GM12878 (cell line): ENCODE measurements around the gene MIPOL1. TPM values are rescaled to one million over a fixed set of nuclear protein-coding genes. Genes with fewer than 3 reads are reported as not detected.

Experiments used
- ATAC-seq: fragments of 200-7000 bp; cut with Tn5 transposase; 3 replicates; pipeline ENCODE4 v1.9.1; 2020; ENCODE audit warnings: mild to moderate bottlenecking, moderate library complexity
- BruUV-seq: library from RNA; stranded (reverse); fragments of 400-500 nt; replicated peaks from 2 replicates; lab custom pipeline; 2021; lab: Mats Ljungman, UMichigan
- CTCF ChIA-PET: fragments of 300-600 bp; sonication (Branson Sonifier 250); formaldehyde crosslinking; extraction: SDS; loops from one replicate; lab custom pipeline; 2021; ENCODE audit warnings: inconsistent platforms; lab: Yijun Ruan, JAX
- POLR2A ChIA-PET: fragments of 350-600 bp; formaldehyde crosslinking; extraction: SDS; loops from one replicate; lab custom pipeline; 2021; ENCODE audit warnings: inconsistent platforms; lab: Charles Lee
- RAD21 ChIA-PET: fragments of 300-600 bp; sonication (Branson Sonifier 250); formaldehyde crosslinking; loops from one replicate; lab custom pipeline; 2023; ENCODE audit warnings: antibody characterized with exemption; ENCODE audit not compliant: unreplicated experiment; lab: Charles Lee
- SMC1A ChIA-PET: fragments of 300-600 bp; sonication (Branson Sonifier 250); formaldehyde crosslinking; loops from one replicate; lab custom pipeline; 2023; ENCODE audit not compliant: unreplicated experiment, uncharacterized antibody; lab: Charles Lee
- DNase-seq: peaks from one replicate; pipeline ENCODE4 v3.0.0-alpha.2; 2011; ENCODE audit warnings: low read depth, low spot score
- FAIRE-seq: peaks from 3 replicates; lab custom pipeline; 2011; peaks lifted over from hg19 to GRCh38; lab: Jason Lieb, UNC
- H2AFZ ChIP-seq: 2 replicates; pipeline ENCODE4 v1.6.0; 2011; ENCODE audit warnings: low read depth, low read length, control low read depth; ENCODE audit not compliant: control insufficient read depth
- H3K27ac ChIP-seq: 2 replicates; pipeline ENCODE4 v1.5.1; 2011; ENCODE audit warnings: control low read depth; ENCODE audit not compliant: control insufficient read depth, insufficient read depth
- H3K27me3 ChIP-seq, 2 experiments: replicated peaks in 1 of 2; 2 replicates each; pipeline versions ENCODE4 v1.6.0 to v1.6.1; 2011; ENCODE audit warnings: low read length in 1 of 2; ENCODE audit not compliant: control insufficient read depth in 2 of 2, insufficient read depth in 2 of 2
- H3K36me3 ChIP-seq, 2 experiments: 2 replicates each; pipeline ENCODE4 v1.5.1; 2011; ENCODE audit warnings: low read length in 1 of 2; ENCODE audit not compliant: control insufficient read depth in 2 of 2, insufficient read depth in 2 of 2
- H3K4me1 ChIP-seq: 2 replicates; pipeline ENCODE4 v1.6.1; 2011; ENCODE audit warnings: mild to moderate bottlenecking, low read length, moderate library complexity, mixed read lengths; ENCODE audit not compliant: control insufficient read depth, insufficient read depth
- H3K4me2 ChIP-seq: 2 replicates; pipeline ENCODE4 v1.6.0; 2011; ENCODE audit warnings: control low read depth; ENCODE audit not compliant: control insufficient read depth, insufficient read depth
- H3K4me3 ChIP-seq: fragments of 200-600 bp; sonication (generic); 2 replicates; pipeline ENCODE4 v1.5.1; 2016
- H3K79me2 ChIP-seq: 2 replicates; pipeline ENCODE4 v1.6.0; 2011; ENCODE audit warnings: low read length; ENCODE audit not compliant: control insufficient read depth, insufficient read depth
- H3K9ac ChIP-seq: 2 replicates; pipeline ENCODE4 v1.8.0; 2011; ENCODE audit warnings: low read length, control low read depth, mixed read lengths; ENCODE audit not compliant: control insufficient read depth, insufficient read depth
- H3K9me3 ChIP-seq: replicated peaks from 3 replicates; pipeline ENCODE4 v1.5.1; 2011; ENCODE audit warnings: mild to moderate bottlenecking, low read length; ENCODE audit not compliant: control insufficient read depth, insufficient read depth
- H4K20me1 ChIP-seq: 2 replicates; pipeline ENCODE4 v1.6.0; 2011; ENCODE audit not compliant: control insufficient read depth, insufficient read depth
- EP300 ChIP-seq, 2 experiments: fragments of 150-350 bp in 1 of 2; IDR thresholded peaks; 2 replicates each; pipeline ENCODE4 v1.6.1; 2011 to 2012; ENCODE audit warnings: low read depth in 2 of 2, low read length in 2 of 2, borderline replicate concordance in 1 of 2, improper control_type of control experiment in 1 of 2, inconsistent platforms in 1 of 2; ENCODE audit not compliant: control insufficient read depth in 1 of 2
- GATAD2B ChIP-seq: fragments of 450-650 bp; conservative IDR thresholded peaks from 2 replicates; pipeline ENCODE4 v1.6.1; 2017; ENCODE audit warnings: low read depth, mild to moderate bottlenecking, moderate library complexity
- IKZF1 ChIP-seq: fragments of 450-650 bp; conservative IDR thresholded peaks from 2 replicates; pipeline ENCODE4 v1.6.1; 2017; ENCODE audit warnings: antibody characterized with exemption, mild to moderate bottlenecking
- KDM1A ChIP-seq: fragments of 200-600 bp; sonication (generic); IDR thresholded peaks from 2 replicates; pipeline ENCODE4 v1.6.1; 2016; ENCODE audit warnings: borderline replicate concordance
- MYB ChIP-seq: fragments of 150-350 bp; IDR thresholded peaks from 2 replicates; pipeline ENCODE4 v1.6.1; 2014; ENCODE audit warnings: mild to moderate bottlenecking, low read depth, low read length, borderline replicate concordance
- NFYB ChIP-seq: IDR thresholded peaks from 2 replicates; pipeline ENCODE4 v1.6.1; 2011; ENCODE audit warnings: low read depth, mild to moderate bottlenecking, low read length, improper control_type of control experiment, moderate library complexity; ENCODE audit not compliant: insufficient read depth
- RAD21 ChIP-seq: IDR thresholded peaks from 2 replicates; pipeline ENCODE4 v1.6.1; 2011; ENCODE audit warnings: mild to moderate bottlenecking, low read depth, low read length, moderate library complexity; ENCODE audit not compliant: insufficient read depth
- RAD51 ChIP-seq: fragments of 450-650 bp; IDR thresholded peaks from 2 replicates; pipeline ENCODE4 v1.6.1; 2016; ENCODE audit warnings: moderate library complexity, mild to moderate bottlenecking, inconsistent platforms
- RUNX3 ChIP-seq: IDR thresholded peaks from 2 replicates; pipeline ENCODE4 v1.6.1; 2012; ENCODE audit warnings: low read length, inconsistent platforms
- SUZ12 ChIP-seq: fragments of 200-600 bp; sonication (generic); IDR thresholded peaks from one replicate; pipeline ENCODE4 v1.6.1; 2018; ENCODE audit warnings: antibody characterized with exemption, mild to moderate bottlenecking; ENCODE audit not compliant: unreplicated experiment
- TBL1XR1 ChIP-seq: IDR thresholded peaks from 2 replicates; pipeline ENCODE4 v1.6.1; 2012; ENCODE audit warnings: low read depth, low read length, improper control_type of control experiment
- ZNF274 ChIP-seq: IDR thresholded peaks from one replicate; pipeline ENCODE4 v1.8.0; 2011; ENCODE audit not compliant: insufficient read length, insufficient read depth
- WGBS: methylation state at CpG from one replicate; pipeline ENCODE4 v1.1.6; 2016; ENCODE audit warnings: low lambda C conversion rate; ENCODE audit not compliant: insufficient replicate concordance, insufficient coverage; ENCODE audit errors: missing lambda C conversion rate; 5-methylcytosine and 5-hydroxymethylcytosine counted together
- in situ Hi-C: fragments of 300-500 bp; cut with MboI; formaldehyde crosslinking; loops from 9 replicates; pipeline ENCODE4 v1.14.3; 2018; ENCODE audit warnings: mixed read lengths
- intact Hi-C: fragments of 100-400 bp; cut with micrococcal nuclease; formaldehyde crosslinking; loops from one replicate; pipeline ENCODE4 v1.14.2; 2022; ENCODE audit not compliant: unreplicated experiment
- polyA plus RNA-seq, 11 experiments: library from polyadenylated mRNA; depleted of rRNA in 4 of 11; unstranded in 6 of 11; stranded (reverse) in 5 of 11; fragments of >200 nt; fragmentation: Nextera tagmentation in 4 of 11; fragmentation: Illumina TruSeq in 1 of 11; extraction: Ambion mirVana in 4 of 11; extraction: Trizol in 1 of 11; gene quantifications; 1 replicate in 1 of 11; 2 replicates in 10 of 11; pipeline versions ENCODE4 v1.2.1 to v1.2.3, GENCODE V29; 2011 to 2016; ENCODE audit warnings: inconsistent platforms in 2 of 11, missing spikeins in 2 of 11, low read depth in 1 of 11
- total RNA-seq, 4 experiments: library from RNA; depleted of rRNA in 3 of 4; stranded (reverse); fragments of >200 nt in 3 of 4; fragmentation: Illumina TruSeq in 1 of 4; extraction: Trizol in 1 of 4; gene quantifications; 2 replicates each; pipeline versions ENCODE4 v1.2.1 to v1.2.3, GENCODE V29; 2013 to 2021

Gene MIPOL1
- total and polyA plus RNA-seq, 10 of the 15 experiments (the other 5 are each of a cell fraction or from before 2014, with no cell fraction given) = 0.06 TPM; not detected in 9

DNA sequence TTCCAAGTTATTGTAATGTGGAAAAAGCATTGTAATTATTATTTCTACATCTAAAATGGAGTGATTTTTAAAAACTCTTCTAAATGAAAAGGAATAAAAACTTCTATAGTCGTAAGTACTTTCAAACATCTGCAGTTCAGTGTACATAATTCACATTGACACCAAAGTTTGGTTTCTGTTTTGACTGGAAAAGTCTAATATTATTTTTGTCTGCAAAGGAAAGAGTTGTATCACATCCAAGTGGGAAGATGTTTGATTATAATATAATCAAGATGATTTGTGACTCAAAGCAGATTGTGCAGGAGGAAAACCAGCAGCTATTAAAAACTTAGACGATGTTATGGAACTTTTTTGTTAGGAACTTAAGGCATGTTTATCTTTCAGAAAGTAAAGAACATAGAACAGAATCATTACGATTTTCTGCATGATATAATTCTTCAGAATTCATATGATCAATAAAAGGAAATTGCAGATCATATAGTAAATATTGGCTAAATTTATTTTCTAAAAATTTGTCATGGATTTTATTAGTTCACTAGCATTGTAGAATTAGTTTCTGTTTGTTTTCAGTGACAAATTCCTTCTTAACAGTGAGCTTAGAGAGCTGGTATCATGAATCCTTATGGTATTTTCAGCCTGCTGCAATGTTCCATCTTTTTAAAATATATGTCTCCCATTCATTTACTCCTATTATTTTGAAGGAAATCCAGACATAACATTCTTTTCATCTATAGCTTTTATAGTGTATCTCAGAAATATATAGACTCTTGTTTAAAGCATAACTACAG, 145.8 kb downstream of the MIPOL1 start:
- Histone ChIP-seq H3K79me2 (no peaks in the 10 kb centered on the region), H3K27me3 (no peaks in the 10 kb centered on the region), H3K36me3 (no peaks in the 10 kb centered on the region), H4K20me1 (no peaks in the 10 kb centered on the region), H3K4me1 (no peaks in the 10 kb centered on the region), H3K4me2 (no peak overlapping the region), H3K9ac (no peak overlapping the region), H2AFZ (no peak overlapping the region), H3K27ac (no peak overlapping the region), H3K9me3 (no peaks in the 10 kb centered on the region), H3K4me3 (no peak overlapping the region)
- no TSS peak for BruUV-seq
- in situ Hi-C loops = no loop called here
- CTCF ChIA-PET = no interaction called here
- SMC1A ChIA-PET = no interaction called here
- ATAC-seq (no peak), DNase-seq (no peak), FAIRE-seq (no peak)
- TF ChIP-seq EP300 (IDR thresholded peaks at IDR 0.05; ENCODE audit: borderline replicate concordance in 1 of 2, control insufficient read depth in 1 of 2, low read depth in 2 of 2, low read length in 2 of 2) (no peak), TBL1XR1 (no peak), RAD51 (no peak), GATAD2B (no peak), KDM1A (no peak), IKZF1 (no peak), ZNF274 (no peak), RUNX3 (no peak), NFYB (no peak), RAD21 (no peak), SUZ12 (no peak), MYB (no peak)
- intact Hi-C loops = no loop called here
- POLR2A ChIA-PET = no interaction called here
- 5% methylated on average over 3 of the region's 3 CpGs for WGBS
- RAD21 ChIA-PET = no interaction called here
